Stimulated activated CD8-positive, alpha-beta memory T cell treated with anti-CD3 and anti-CD28 coated beads, Interleukin-4, amount 100 ng/mL, for 1 hour (primary cell): ENCODE results near the gene PREX1.
"Not testable (repeated sequence)": the region's sequence is repeated elsewhere in the genome, so short reads cannot be mapped to it uniquely, and the experiment has no call there.

Source experiments
- DNase-seq, 2 donors: peaks; one replicate each; pipeline ENCODE4 v3.0.0-alpha.2; 2020; ENCODE audit warnings: low read depth in 2 of 2, low spot score in 1 of 2

Gene PREX1

GRCh38 chr20:48826883-48827771 lies 672 bp downstream of the PREX1 start:
- DNase-seq, result no peak

- not testable (repeated sequence) for DNase-seq
These were observed 1.3 kb downstream of the PREX1 start for GRCh38 chr20:48826480-48826879.

GRCh38 chr20:48826069-48826468 lies 1.7 kb downstream of the PREX1 start:
- DNase-seq, result no peak

GRCh38 chr20:48825566-48825920 lies 2.3 kb downstream of the PREX1 start:
- DNase-seq, result no peak

GRCh38 chr20:48824830-48825565 lies 2.8 kb downstream of the PREX1 start:
- no peak for DNase-seq

- DNase-seq, result no peak
These were observed 3.8 kb downstream of the PREX1 start for GRCh38 chr20:48823960-48824498.

- DNase-seq, result no peak
These were observed 4.3 kb downstream of the PREX1 start for GRCh38 chr20:48823476-48823875.

GRCh38 chr20:48822879-48823385 lies 4.9 kb downstream of the PREX1 start:
- DNase-seq, result no peak

- DNase-seq, result no peak
These were observed 5.6 kb downstream of the PREX1 start for GRCh38 chr20:48822178-48822577.

- DNase-seq, result no peak
These were observed 6.4 kb downstream of the PREX1 start for GRCh38 chr20:48821261-48821920.

- DNase-seq, result no peak
These were observed 7.2 kb downstream of the PREX1 start for GRCh38 chr20:48820649-48820973.

GRCh38 chr20:48819821-48820648 lies 7.8 kb downstream of the PREX1 start:
- no peak for DNase-seq

- no peak for DNase-seq
These were observed 8.7 kb downstream of the PREX1 start for GRCh38 chr20:48819089-48819488.

GRCh38 chr20:48818481-48818987 lies 9.3 kb downstream of the PREX1 start:
- DNase-seq, result no peak

GRCh38 chr20:48818031-48818370 lies 9.8 kb downstream of the PREX1 start:
- DNase-seq, result no peak

- no peak for DNase-seq
These were observed 10.3 kb downstream of the PREX1 start for GRCh38 chr20:48817367-48818030.

- no peak for DNase-seq
These were observed 11.3 kb downstream of the PREX1 start for GRCh38 chr20:48816282-48817205.

GRCh38 chr20:48815537-48815936 lies 12.3 kb downstream of the PREX1 start:
- DNase-seq, result no peak

- DNase-seq, result no peak
These were observed 13.2 kb downstream of the PREX1 start for GRCh38 chr20:48814633-48815032.
